D341Med (cell line): ENCODE results near the gene ERBB4.

Experiments used
- DNase-seq: peaks from one replicate; pipeline ENCODE4 v3.0.0; 2012; ENCODE audit warnings: low spot score

Gene ERBB4

DNA sequence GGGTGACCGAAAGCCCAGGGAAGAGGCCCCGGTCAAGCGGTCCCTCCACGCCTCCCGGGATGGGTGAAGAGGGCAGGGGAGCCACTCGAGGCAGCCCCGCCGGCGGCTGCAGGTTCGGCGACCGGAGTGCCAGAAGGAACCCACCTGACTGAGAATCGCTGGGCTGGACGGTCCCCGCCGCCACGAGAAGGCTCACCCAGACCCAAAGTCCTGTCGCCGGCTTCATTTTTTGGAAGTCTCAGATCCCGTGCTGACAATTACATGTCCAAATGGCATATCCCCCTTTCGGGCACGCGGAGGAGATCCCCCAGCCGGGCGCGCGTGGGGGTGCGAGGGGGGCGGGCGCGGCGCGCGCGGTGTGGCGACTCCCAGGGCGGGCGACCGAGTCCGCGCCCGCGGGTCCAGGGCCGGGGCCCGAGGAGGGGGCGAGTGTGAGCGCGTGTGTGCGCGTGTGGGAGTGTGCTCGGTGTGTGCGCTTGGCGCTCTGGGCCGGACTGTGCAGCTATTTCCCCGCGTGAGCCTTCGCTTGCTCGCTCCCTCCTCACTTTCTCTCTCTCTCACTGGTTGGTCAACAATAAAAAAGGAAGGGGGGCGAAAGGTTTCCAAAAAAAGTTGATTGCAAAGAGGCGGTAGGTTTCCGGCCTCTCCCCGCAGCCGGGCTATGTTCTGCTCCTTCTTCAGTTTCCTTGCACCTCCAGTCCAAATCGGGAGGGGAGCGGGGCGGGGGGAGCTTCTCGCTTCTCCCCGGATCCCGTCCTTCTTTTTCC is at the start of gene ERBB4:
TSS of gene ERBB4 (minus strand) at position 498 of the 767 bp plus-strand sequence. CDS start at position 226, 272 bp downstream.
- peak; percentile 54 for DNase-seq

DNA sequence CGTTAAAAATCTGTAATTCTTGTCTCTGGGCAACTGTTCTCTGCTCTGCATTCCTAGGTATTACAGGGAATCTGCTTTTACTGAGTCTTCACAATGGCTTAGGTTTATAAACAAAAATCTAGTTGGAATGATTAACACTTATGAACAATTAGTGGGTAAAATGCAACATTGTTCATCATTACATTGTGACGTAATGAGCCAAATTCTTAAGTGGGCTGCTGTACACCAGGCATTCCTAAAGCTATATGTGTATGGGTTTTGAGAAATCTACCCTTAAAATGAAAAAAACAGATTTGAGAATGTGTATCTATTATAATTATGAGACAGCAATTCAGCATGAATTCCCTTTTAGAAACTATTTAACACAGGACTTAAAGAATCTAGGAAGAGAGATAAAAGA is 41.5 kb upstream of the ERBB4 start:
- DNase-seq, result no peak

DNA sequence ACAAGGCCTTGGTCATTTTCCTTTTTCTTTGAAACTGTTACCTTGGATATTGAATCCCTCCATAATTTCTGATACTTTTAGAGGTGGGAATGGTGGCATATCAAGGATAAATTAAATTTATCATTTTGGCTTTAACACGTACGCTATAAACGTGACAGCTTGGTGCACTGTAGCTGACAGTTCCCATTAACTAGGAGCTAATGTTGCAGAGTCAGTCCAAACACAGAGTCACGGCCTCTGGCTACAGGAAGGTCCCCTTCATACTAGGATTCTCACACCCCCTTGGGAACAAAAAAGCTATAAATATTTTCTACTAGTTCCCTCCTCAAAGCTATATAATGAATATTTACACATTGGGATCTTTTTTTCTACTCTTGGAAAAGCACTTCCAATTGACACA is 17.7 kb upstream of the ERBB4 start:
- no peak for DNase-seq

DNA sequence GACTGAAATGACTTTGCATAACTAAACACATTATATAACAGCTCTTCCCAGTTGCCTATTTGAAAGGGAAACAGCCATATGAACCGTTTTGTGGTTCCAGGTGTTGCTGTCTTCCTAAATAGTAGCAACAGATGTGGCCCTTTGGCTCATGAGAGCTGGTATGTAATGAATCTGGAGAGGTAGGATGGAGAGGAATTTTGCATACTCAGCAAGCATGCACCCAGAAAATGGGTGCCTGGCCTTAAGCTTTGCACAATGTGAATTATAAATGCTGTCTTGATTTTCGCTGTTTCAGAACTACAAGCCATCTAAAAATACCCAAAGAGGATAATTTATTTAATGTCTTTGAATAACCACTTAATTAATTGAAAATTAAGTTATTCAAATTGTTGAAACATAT is 15.6 kb upstream of the ERBB4 start:
- no peak for DNase-seq

DNA sequence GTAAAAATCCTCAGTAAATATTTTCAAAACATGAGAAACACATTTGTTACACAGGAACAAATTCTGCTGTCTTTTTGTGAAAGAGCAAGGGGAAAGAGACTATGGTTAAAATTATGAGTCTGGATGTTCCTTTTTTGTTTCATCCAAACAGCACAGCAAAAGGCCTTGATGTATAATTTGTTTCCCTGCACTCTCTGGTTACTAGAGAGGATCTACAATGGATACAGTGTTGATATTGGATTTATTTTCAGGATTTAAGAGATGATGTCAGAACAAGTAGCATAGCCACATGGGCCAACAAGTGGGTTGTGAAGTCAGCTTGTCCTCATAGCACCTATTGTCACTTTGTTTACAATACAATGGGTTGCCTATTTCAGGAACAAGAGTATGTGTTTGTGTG is 11.3 kb upstream of the ERBB4 start:
- DNase-seq, result no peak

DNA sequence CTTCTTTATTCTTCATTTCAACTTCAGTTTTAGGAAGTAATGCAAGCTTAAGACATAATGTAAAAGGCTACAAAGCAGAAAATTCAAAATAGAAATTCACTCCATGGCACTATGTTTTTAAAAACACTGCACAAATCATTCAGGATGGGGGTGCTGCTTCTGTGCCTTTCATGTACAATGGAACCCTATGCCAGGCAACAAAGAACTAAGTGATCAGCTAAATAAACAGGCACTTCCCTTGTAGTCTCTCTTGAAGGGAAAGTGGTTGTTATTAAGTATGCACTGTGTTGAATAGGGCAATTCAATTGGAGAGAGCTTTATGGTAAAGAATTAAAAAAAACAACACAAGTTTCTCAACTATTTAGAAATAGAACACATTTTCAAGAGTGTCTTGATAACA is 10.9 kb upstream of the ERBB4 start:
- no peak for DNase-seq

DNA sequence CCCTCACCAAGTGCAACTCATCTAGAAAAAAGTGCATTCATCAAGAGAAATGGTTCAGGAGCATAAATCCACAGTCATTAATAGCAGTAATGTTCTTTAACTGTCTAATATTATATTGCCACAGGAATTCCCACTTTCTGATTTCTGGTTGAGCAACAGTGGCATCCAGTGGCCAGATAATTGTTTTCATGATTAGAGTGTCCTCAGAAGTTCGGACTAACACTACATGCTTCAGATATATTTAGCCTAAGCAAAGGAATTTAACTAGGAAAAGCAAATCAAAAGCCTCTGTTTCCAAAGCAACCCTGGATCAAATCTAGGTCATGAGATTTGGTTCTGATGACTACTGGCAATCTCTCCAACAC is 9.8 kb upstream of the ERBB4 start:
- DNase-seq, result no peak

DNA sequence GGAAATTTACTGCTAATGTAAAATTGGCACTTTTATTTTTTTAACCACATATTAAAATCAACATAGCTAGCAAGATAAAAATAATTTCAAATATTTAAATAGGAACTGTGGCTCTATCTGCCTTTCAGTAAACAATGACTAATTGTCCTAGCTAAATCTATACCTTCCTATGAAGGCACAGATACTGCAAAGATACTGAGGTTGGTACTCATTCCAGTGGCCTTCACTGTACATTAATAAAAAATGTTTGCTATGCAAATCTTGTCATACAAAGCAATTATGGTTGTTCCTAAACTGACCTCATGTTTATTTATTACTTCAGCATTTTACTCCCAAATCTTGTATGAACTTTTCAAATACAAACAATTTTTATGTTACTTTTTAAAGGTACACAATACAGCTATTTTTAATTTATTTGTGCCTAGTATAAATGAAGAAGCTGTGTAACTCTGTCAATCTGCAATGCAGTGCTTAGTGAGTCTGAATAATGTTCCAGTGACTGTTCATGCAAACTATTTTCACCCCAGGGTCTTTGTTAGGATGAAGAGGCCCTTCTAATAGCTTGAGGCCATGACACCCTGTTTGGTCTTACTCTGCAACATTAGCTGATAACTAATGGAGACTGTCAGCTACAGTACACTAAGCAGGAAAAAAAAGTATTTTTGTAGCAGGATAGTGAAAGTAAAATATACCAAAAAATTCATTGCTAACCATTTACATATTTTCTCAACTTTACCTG is 9.3 kb upstream of the ERBB4 start:
- no peak for DNase-seq

DNA sequence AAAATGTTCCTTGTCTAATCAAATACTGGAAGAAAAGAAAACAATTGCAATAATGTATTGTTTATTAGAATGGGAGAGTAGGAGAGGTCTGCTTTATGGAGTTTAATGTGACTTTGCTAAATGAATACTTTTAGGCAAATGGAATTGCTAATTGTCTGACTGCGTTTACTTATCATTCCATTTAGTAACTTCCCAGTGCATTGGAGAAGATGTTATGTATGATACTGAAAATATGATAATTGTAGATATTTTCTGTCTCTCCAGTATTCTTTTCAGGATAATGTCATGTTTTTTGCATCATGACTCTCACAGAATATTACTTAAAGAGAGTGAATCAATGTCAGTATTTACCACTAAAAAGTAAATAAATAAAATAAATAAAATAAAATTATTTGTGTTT is 8.1 kb upstream of the ERBB4 start:
- no peak for DNase-seq

DNA sequence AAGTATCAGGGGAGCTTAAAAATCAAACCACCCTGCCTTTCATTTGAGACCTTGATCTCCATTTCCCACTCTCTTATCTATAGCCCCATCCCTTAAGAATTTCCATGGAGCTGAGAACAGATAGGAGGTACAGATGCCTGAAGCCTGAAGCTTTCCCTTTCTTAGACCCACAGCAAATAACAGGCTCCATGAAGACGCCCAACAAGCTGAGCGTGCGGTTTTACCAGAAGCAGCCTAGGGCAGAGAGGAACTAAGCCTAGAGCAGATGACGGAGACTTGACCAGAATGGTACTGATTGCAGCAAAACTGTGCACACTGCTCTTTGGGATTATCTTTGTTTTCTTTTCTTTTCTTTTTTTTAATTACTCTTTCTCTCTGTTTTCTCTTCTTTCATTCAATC is 1.7 kb upstream of the ERBB4 start:
- DNase-seq, result no peak

DNA sequence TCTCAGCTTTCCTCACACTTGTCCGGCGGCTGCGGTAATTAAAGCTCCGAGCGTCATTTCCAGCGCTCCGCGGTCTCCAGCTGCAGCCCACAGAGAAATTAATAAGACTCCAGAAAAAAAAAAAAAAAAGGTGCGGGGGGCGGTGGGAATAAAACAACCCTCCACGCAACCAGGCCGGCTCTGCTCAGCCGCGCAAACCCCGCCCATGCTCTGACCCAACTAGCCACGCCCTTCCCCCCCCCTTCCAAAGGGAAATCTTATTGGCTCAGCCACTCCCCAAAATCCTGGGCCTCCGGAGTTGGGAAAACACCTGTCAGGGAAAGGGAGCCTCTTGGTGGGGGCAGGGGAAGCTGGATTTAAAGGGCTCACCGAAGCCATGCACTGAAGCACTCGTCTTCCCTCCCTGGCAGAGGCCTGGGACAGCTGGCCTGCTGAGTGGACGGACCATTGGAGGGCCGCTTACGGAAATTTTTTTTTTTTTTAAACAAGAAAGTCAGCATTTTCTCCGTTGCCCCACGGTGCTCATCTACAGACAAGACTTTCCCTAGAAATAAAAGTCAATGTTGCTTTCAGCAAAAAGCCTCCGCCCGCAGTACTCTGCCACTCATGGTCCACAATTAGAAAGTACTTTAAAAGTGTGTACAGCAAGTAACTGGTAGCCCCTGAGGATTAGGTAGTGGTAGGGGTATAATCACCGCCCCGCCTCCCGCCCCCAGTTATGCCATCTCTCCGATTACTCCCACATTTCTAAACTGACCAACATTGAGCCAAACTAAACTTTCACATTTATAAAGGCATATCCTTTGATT is 674 bp upstream of the ERBB4 start:
- DNase-seq, result peak; percentile 64

DNA sequence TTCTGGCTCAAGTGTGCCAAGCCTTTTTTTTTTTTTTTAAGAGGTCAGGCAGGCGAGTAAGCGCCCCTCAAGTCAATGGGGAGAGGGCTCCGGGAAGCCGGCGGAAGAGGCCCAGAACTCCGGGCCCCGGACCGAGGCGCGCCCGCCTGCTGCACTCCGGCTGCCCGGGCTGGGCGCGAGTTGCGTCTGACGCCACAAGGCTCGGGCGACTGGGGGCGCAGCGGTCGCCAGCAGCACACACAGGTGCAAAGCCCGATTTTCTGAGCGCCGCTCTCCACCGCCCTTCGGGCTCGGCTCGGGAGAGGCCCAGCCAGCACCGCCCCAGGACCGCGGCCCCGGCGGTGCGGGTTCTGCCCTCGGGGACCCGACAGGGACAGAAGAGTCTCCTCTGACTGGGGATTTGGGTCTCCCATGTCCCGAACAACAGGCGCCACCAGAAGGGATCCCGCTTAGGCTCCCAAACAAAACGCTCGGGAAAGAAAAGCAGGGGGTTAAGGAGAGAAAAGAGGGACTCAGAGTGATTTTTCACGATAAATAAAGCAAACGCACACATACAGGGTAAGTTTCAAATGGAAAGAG is 787 bp downstream of the ERBB4 start:
- DNase-seq, result peak; percentile 59

DNA sequence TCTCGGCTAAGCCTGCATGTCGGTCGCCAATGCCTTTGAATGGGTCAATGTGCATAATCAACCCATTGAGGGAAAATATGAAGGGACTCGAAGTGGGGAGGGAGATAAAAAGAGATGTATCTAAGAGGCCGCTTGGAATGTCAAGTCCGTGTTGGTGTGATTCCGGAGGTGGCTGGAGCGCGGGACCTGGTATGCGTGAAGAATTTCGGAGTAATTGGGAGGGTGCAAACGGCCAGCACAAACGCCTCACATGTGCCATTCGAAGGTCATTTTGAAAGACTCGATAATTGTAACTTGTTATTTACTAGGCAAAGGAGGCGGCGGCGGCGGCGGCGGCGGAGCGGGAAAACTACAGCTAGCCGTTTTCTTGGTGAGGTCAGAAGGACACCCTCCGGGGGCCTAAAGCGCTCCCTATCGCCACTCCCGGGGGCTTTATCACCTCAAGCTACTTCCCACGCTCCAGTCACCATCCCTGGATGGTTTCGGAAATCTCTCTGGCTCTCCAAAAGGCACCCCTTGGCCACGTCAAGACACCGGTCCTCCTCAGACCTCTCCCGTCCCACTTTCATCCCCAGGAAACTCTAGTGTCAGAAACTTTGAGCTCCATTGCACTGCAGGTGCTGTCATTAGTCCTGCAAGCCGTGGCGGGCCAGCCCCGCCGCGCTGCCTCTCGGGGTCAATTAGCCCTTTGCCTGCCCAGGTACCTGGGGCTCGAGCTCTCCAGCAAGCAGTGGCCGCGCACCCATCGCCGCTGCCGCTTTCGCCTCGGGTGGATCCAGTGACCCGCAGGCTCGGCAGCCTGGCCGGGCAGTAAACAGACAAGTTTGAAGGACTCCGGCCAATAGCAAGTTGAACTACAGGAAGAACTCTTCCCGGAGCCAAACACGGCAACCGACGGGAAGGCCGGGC is 1.5 kb downstream of the ERBB4 start:
- DNase-seq, result peak; percentile 34

DNA sequence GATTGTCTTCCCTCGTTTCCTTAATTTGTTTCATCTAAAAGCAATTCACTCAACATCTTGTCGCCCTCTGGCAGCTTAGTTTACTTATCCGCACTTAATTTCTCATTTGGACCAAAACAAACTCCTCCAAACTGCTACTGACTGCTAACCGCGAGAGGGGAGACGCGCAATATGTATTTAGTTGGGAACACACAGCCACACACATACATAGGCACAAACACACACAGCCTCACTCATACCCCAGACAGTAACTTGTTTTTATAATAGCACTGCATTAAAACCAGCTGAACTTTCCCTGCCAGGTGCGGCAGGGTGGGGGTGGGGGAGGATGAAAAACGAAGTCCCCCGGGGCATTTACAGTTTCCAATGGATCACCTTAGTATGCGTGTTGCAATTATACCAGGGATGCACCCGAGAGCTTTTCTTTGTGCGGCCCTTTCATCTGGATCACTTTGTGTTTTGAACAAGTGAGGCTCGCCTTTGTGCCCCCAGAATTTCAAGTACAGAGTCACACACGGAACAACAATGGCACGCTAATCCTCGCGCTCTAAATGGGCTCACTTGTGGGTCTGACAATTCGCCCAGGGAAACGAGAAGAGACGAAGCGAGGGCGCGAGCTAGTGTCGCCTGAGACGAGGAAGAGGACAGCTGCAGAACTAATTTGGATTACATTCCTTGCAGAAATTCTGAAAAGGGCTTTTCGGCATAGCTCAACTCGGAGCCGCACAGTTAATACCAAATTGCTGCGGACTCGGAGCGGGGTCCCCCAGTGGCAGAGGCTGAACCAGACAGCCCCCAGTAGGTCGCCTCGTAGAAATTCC is 2.4 kb downstream of the ERBB4 start:
- peak; percentile 8 for DNase-seq

DNA sequence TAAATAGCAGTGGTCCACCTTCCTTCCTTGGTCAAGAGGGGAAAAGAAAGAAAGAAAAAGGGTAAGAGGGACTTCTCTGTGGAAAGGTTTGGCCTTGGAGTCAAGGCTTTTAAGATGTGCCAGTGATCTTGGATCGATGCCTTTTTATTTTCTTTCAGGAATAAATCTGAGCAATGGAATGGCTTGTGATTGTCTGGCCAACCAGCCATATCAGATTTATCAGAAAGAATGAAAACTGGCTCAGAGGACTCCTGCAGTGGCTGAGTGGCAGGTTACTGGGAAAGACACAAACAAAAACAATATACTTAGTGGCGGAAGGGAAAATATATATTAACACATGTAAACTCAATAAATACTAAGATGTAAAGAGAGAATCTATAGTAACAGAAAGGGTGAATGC is 4.3 kb downstream of the ERBB4 start:
- DNase-seq, result no peak

DNA sequence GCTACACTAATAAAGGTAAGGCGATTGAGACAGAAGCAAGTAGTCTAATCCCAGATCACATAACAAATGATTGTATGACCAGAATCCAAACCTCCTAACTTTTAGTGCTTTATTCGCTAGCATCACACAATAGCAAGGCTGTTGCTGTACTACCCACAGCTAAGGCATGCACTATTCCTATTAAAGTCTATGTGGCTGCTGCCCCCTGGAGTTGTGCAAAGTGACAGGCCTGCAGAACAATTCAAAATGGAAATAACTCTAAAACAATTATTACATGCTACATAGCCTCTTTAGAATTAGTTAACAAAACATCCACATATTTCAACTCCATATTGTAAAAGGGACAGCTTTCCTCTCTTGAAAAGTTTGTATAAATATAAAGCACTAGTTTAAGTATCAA is 6.0 kb downstream of the ERBB4 start:
- no peak for DNase-seq

DNA sequence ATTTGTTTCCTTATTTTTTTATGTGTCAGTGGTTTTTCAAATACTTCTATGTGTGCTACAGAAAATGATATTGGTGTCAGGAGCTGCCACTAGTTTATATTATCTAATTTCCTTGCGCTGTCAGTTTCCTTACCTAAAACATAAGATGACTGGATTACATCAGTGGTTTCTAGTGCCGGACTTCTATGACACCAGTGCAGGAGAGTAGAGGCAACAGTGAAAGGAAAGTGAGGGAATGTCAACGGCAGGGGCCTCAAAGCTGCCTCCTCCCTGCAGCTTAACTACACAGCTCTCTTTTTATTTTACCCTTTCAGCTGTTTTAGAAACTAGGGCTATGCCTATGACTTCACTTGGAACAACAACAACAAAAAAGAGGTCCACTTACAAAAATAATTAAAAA is 6.5 kb downstream of the ERBB4 start:
- no peak for DNase-seq

DNA sequence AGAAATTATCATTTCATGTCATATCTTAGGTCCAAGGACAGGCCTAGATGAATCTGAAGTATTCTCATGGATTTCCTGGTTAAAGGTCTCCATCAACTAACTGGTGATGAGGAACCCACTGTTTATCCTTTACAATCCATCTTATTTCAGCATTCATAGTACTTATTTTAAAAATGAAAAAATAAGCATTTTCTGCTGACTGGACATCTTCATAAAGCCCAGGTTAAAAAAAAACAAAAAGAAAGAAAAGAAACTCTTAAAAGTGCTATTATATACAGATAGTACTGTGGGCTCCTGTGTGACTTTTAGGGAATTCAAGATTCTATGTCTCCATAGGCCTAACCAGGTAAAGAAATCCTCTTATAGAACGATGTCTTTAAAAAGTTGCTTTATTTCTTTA is 7.1 kb downstream of the ERBB4 start:
- DNase-seq, result no peak

DNA sequence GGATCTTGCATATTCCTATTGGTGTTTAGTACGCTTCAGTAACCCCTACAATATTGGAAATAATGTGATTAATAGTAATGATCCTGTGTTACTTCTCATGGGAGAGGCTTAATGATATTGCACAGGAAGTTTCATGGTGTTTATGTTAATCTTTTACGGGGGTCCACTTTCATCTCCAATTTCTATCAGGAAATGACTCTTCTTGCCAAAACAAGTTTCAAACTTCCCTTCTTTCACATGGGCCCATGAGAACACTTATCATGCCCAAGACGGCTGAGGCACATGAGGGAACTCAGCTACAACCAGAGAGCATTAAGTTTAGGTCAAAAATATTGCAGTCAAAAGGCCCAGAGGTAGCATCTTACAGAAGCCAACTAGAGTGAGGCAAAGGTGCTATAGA is 7.6 kb downstream of the ERBB4 start:
- no peak for DNase-seq

DNA sequence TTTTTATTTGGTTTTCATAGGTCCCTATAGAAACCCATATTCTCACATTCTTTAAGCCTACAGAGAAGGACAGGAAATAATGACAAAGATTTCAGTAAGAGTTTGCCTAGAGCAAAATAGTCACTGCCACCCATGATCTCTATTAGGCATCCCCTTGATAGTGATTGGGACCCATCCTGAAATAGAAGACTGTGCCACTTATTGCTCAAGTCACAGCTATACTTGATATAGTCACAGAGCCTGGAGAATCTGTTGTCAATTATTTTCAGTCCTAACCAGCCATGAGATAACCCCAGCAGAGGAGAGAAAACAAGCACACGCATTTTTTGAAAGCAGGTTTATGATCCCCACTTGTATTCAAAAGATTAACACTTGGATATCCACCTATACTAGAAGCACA is 8.2 kb downstream of the ERBB4 start:
- DNase-seq, result no peak
